HCT116 (cell line): ENCODE data around the gene RIN3.

Experiments
- EZH2 ChIP-seq: fragments of 200-600 bp; sonication (generic); IDR thresholded peaks from 2 replicates; pipeline ENCODE4 v1.6.1; 2017; ENCODE audit warnings: antibody characterized with exemption, mixed run types
- EZH2phosphoT487 ChIP-seq: fragments of 200-600 bp; IDR thresholded peaks from 2 replicates; pipeline ENCODE4 v1.6.1; 2018; ENCODE audit warnings: antibody characterized with exemption, borderline replicate concordance
- POLR2A ChIP-seq: IDR thresholded peaks from 2 replicates; pipeline ENCODE4 v1.7.0; 2011; ENCODE audit warnings: borderline replicate concordance; ENCODE audit not compliant: insufficient read depth, insufficient read length; ENCODE audit errors: extremely low read depth
- TF ChIP-seq, protein P1 (sequence below), 3 experiments: fragments of 200-600 bp in 1 of 3; sonication (generic) in 1 of 3; IDR thresholded peaks in 2 of 3; conservative IDR thresholded peaks in 1 of 3; 2 replicates each; pipeline ENCODE4 v1.5.1; 2012 to 2017; ENCODE audit warnings: low read depth in 2 of 3, low read length in 2 of 3, antibody characterized with exemption in 1 of 3, borderline replicate concordance in 1 of 3, control low read depth in 1 of 3, mild to moderate bottlenecking in 1 of 3, mixed read lengths in 1 of 3, mixed run types in 1 of 3, moderate library complexity in 1 of 3; ENCODE audit not compliant: insufficient read depth in 1 of 3

- TF ChIP-seq POLR2A (no peak), EZH2 (no peak), EZH2phosphoT487 (no peak)
- TF ChIP-seq, protein P1, sequence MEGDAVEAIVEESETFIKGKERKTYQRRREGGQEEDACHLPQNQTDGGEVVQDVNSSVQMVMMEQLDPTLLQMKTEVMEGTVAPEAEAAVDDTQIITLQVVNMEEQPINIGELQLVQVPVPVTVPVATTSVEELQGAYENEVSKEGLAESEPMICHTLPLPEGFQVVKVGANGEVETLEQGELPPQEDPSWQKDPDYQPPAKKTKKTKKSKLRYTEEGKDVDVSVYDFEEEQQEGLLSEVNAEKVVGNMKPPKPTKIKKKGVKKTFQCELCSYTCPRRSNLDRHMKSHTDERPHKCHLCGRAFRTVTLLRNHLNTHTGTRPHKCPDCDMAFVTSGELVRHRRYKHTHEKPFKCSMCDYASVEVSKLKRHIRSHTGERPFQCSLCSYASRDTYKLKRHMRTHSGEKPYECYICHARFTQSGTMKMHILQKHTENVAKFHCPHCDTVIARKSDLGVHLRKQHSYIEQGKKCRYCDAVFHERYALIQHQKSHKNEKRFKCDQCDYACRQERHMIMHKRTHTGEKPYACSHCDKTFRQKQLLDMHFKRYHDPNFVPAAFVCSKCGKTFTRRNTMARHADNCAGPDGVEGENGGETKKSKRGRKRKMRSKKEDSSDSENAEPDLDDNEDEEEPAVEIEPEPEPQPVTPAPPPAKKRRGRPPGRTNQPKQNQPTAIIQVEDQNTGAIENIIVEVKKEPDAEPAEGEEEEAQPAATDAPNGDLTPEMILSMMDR (IDR thresholded peaks at IDR 0.05 in 2 of 3, conservative IDR thresholded peaks at IDR 0.05 in 1 of 3; ENCODE audit: borderline replicate concordance in 1 of 3, insufficient read depth in 1 of 3, low read depth in 2 of 3, low read length in 2 of 3) = no peak
These were observed 100.2 kb downstream of the RIN3 start for GRCh38 chr14:92613681-92614260.
